H1 (cell line): ENCODE data around the gene C1orf21. TPM values are rescaled to one million over a fixed set of nuclear protein-coding genes. Genes with fewer than 3 reads are reported as not detected.

Experiments used
- CHD2 ChIP-seq: IDR thresholded peaks from 2 replicates; pipeline ENCODE4 v1.6.1; 2012; ENCODE audit warnings: low read length, improper control_type of control experiment
- EGR1 ChIP-seq: IDR thresholded peaks from 2 replicates; pipeline ENCODE4 v1.6.1; 2011; ENCODE audit warnings: low read depth, low read length, borderline replicate concordance
- KDM1A ChIP-seq: fragments of 200-600, 300-600 bp; sonication (generic); IDR thresholded peaks from 2 replicates; pipeline ENCODE4 v1.7.1; 2016; ENCODE audit warnings: mild to moderate bottlenecking, low read length, borderline replicate concordance
- SP1 ChIP-seq: IDR thresholded peaks from 2 replicates; pipeline ENCODE4 v1.6.1; 2011; ENCODE audit warnings: low read depth, low read length
- SP4 ChIP-seq: IDR thresholded peaks from 2 replicates; pipeline ENCODE4 v1.6.1; 2012; ENCODE audit warnings: low read length, inconsistent platforms
- USF2 ChIP-seq: IDR thresholded peaks from 2 replicates; pipeline ENCODE4 v1.6.1; 2011; ENCODE audit warnings: low read length, improper control_type of control experiment
- polyA plus RNA-seq, 7 experiments: library from polyadenylated mRNA; depleted of rRNA in 3 of 7; stranded (reverse) in 5 of 7; unstranded in 2 of 7; fragments of >200 nt in 5 of 7; fragments of 200-250 nt in 2 of 7; gene quantifications; 1 replicate in 5 of 7; 2 replicates in 1 of 7; 4 replicates in 1 of 7; pipeline versions ENCODE4 v1.2.1 to v1.2.3, GENCODE V29; 2011 to 2013; ENCODE audit warnings: missing spikeins in 2 of 7, mixed read lengths in 2 of 7
- total RNA-seq: library from RNA; stranded (reverse); fragmentation: NEBNext Ultra II Directional; extraction: Animal tissue kit (Norgen Biotek cat#: 25700); gene quantifications from 2 replicates; pipeline ENCODE4 v1.2.1, GENCODE V29; 2021

Gene C1orf21
- total and polyA plus RNA-seq, 2 of the 8 experiments (the other 6 are each of a cell fraction or from before 2014, with no cell fraction given): 16.6 to 51.0 TPM

GRCh38 chr1:184617433-184618029 is 230.7 kb downstream of the C1orf21 start (continued):
- TF ChIP-seq SP4: no peak
- no peak for TF ChIP-seq EGR1
- no peak for TF ChIP-seq USF2
- TF ChIP-seq SP1: no peak
- TF ChIP-seq CHD2: no peak
- no peak for TF ChIP-seq KDM1A
